NCI-H1417 treated with DMSO at 0.1 percent for 48 hours (cell line): ENCODE data around the gene CADM1.

Experiments
- DNase-seq: peaks from one replicate; lab custom pipeline; 2025; lab: John Stamatoyannopoulos, UW

CADM1 gene

DNA sequence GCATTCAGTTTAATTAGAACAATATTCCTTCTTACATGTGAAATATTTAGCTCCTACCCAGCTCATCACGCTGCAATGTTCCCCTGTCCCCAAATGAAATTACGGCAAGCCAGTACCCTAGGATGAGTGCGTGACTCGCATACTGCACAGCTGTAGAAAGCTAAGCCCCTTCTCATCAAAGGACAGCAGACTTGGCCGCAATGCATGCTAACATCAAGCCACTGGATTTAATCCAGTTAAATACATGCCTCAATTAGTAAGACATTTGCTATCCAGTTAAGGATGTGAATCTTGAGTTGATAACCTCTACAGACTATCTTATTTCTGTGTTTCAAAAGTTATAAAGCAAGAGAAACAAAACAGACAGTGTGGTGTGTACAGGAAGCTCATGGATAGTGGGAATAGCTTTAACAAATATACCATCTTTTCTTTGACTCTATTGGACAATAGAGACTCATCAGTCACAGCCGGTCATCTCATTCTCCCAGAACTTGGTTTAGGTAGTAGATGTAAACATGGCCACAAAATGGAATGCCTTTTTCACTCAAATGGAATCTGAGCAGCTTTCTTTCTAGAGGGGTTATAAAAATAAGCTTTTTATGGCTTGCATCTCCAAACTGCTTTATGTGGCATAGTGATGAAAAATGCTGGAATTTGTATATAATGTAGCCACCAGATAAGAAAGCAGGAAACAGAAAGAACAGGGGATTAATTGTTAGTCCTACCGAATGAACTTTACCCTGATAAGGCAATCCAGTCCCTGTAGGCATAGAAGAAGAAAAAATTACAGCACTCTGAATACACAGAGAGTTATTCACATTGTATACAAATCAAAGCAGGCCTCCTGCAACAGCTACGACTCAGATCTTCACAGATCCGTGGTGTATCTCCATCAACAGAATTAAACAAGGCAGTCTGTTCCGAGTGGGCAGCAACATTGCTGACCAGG is 224.1 kb downstream of the CADM1 start:
- DNase-seq: no peak

DNA sequence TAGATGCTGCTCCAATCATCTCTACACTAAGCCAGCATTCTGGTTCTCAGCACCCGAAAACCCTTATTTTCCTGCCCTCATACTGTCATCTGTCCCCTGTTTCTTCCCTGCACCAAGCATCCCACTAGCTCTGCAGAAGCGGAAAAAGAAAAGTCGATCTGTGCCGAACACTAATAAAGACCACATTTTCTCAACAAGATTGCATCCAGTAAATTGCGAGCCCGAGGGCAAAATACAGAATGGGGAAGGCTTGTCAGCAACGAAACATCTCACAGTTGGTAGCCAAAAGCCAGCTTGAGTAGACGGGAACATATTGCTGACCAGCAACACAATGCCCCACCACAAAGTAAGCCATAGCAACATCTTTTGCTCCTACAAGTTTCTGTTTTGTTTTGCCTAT is 227.4 kb downstream of the CADM1 start:
- DNase-seq: no peak

- no peak for DNase-seq
Measured at GRCh38 chr11:115276191-115276590, 228.0 kb downstream of the CADM1 start.

- no peak for DNase-seq
Measured at GRCh38 chr11:115275045-115275444, 229.2 kb downstream of the CADM1 start.

DNA sequence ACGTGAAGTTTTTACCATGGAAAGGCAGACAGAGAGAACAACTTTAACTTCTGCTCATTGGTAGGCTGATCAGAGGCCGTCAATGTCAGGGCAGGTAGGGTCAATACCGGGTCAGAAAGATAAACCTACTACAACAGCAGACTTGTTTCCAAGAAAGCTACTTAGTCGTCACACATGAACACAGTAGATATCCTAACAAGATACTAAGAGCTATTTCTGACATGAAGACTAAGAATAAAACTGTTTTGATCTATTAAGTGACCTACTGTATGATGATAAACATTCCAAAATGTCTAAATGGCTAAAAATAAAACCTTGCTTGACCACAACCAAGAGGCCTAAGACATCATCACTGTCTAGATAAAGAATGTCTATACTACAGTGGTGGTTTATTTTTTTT is 231.3 kb downstream of the CADM1 start:
- DNase-seq: no peak

DNA sequence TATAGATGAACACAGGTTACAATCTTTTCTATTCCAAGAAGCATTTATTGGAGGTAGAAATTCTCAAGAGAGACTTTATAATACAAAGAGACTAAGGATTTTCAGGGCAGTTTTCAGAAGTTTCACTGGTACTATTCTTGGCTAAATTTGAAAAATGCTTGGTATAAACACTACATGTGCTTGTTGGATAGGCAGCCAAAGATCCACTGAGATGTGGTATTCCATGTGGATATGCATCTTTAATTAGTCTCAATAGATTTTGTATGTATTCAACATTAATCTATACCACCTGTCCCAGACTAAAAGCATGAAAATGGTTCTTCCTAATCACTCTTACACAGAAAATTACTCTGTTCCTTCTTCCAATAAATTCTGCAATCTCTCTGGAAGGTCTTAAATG is 232.6 kb downstream of the CADM1 start:
- no peak for DNase-seq

DNA sequence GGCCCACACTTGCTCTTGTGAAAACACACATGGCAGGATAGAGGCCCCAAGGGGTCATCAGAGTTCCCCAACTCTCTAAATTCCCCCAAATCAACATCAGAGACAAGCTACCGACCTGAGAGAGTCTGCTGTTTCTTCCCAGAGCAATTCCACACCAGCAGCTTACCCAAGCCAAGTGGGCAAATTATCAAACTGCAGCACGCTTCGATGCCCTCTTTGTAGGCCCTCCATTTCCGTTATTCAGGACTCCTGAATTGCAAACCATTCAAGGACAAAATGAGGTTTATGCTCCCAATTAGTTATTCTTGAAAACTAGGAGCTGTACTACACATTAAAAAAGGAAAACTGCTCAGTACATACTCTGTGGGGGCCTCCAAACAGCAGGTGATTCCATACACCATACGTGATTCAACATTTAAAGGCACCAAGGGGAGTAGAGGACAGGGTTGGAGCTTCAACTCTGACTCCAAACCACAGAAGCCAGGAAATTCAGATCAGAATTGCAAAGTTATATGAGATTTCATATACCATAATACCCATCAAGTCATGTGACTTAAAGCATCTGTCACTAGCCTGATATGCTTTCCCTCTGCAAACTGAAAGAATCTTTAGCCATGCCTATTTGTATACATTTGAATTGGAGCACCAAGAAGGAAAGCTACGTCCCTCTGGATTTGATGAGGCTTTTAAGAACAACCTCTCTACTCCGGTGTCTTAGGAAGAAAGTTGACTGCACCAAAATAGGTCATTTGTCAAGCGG is 234.8 kb downstream of the CADM1 start:
- DNase-seq: no peak

- DNase-seq: no peak
Measured at GRCh38 chr11:115267871-115268270, 236.3 kb downstream of the CADM1 start.

- DNase-seq: no peak
Measured at GRCh38 chr11:115267238-115267781, 236.9 kb downstream of the CADM1 start.

DNA sequence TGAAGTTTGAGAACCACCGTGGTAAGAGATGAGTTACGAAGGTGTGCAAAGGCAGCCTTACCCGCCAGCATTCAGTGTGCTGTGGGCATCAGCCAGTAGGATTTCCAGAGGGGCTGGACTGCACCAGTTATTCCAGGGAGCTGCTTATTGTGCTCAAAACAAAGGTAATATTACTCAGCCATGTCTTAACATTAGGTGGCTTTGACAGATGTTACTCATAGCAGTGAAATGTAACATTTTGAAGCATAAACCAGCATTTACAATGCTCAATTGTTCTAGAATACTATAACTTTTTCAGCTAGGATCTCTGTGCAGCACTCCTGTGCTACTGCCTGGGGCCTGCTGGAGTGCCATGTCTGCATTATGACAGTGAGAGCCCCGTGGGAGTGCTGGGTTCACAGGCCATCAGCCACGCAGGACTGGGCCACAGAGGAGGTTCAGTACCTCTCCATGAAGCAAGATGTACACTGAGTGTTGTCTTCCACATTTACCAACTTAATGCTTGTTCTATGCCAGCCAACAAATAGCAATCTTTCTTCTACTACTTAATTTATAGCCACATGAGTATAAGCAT is 238.1 kb downstream of the CADM1 start:
- DNase-seq: no peak

DNA sequence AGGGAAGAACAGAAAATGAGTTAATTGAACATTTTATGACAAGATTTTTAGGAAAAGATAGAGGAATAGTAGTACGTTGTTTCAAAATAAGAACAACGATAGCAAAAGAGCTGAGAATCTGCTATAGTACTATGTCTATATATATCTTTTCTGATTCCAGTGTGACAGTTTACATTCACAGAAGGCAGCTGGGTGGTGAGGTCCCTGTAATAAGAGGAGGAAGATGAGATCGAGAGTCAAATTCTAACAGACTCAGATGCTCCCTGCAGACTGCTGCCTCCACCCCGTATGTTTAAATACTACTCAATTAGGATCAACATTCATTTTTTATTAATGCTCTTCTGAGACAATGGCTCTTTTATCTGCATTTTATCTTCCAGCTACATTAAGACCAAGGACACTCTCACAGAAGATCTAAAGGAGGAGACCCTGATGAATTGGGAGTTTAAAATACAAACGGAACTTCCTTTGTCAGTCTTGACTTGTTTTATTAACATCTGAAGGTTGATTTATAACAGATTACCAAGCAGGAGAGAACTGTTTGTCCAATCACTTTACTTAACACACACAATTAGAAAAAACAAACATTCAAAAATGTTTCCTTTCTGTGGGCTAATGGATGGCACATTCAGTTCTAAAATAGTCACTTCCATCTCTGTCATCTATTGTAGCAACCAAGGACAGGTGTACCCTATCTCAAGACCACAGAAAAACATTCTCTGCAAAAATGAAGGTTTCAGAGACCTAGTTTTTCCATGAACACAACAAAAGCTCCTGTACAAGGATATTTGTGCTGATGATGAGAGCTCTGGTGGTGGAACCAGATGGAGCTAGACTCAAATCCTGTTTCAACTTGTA is 240.2 kb downstream of the CADM1 start:
- peak; percentile 85 for DNase-seq

DNA sequence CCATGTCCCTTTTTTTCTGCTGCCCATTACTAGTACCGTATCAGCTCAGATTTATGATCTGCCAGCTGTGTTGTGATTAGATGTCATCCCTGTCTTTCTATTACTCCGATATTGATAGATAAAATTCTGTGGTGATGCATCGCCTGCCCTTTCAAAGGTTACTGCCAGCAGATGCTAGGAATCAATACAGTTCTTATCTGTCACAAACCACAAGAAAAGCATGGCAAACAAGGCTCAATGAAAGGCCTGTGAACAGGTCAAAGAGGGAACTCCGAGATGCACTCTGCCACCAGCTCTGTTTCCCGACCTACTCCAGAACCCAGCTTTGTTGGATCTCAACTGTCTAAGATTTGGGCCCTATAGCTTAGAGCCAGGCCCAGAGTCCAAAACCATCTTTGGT is 246.0 kb downstream of the CADM1 start:
- no peak for DNase-seq

- no peak for DNase-seq
Measured at GRCh38 chr11:115257678-115258077, 246.5 kb downstream of the CADM1 start.

DNA sequence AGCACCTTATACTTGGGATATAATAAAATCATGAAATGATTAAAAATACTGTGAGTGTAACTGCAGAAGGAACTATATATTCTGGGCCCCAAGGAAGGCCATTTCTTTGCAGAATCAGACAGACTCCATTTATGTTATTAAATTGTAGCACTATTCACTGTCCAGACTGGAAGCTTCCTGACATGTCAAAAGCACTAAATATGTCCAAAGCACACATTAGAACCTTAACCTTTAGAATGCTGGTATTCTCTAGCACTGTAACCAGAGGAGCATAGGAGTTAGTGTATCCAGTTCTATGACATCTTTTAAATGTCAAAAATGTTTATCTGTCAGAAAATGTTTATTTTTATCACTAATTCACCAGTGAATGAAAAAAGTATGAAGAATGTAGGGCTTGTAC is 246.9 kb downstream of the CADM1 start:
- DNase-seq: no peak

DNA sequence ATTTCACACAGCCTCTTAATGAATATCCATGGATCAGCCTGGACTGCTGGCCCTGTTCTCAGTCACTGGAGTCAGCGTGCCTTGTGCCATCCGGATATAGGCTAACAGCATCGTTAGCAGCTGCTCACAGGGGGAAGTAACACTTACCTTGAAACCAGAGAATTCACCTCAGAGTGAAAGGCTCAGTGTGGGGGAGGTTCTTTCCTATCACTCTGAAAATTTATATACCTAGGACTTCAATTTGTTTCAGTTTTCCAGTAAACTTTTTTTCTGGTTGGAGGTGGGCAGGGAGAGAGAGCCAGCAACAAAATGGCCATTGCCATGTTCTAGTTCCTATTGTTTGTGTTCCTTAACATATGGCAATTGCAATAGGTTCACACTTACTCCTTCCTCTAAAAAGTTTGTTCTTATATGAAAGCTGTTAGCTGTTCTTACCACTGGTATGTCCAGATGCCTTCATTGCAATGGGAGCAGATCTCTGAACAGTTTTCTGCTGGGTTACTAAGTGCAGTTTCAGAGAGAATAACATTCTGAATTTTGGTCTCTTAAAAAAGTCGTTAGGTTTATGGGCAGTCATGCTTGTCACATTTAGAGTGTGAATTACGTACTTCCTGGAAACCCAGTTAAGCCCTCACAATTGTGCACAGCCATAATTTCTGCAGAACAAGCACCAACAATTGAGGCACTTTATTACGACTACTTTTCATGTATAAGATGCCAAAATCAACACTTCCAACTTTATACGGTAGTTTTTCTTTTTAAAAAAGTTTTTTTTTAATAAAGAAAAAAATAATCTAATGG is 247.6 kb downstream of the CADM1 start:
- DNase-seq: no peak

DNA sequence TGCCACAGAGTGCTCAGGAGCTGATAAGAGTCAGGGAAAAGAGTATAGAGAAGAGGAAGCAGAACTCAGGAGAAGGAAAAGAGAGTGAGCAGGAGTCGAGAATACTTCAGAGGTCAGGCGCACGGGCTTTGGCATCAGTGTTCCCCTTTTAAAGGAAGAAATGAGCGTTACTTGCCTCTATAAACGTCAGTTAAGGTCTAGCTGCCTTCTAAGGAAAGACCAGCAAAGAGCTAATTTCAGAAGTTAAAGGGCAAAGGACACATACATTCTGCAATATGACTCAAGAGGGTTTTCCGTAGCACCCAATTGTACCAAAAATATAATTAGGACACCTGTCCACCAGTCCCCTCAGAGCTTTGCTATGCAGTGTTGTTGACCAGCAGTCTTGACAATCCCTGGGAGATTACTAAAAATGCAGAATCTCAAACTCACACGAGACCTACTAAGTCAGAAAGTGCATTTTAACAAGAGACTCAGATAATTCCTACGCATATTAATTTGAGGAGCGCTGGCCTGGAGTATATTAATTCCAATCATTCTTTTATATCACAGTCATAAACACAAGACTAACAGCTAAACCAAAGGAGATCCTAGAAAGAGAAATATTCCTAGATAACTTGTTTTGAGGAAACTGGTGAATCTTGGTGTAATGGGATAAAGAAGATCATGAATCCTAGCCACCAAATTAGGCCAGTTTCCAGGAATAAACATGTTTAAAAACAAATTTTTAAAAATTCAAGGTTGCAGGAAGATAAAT is 249.0 kb downstream of the CADM1 start:
- DNase-seq: no peak

- DNase-seq: no peak
Measured at GRCh38 chr11:115251126-115251525, 253.1 kb downstream of the CADM1 start.

DNA sequence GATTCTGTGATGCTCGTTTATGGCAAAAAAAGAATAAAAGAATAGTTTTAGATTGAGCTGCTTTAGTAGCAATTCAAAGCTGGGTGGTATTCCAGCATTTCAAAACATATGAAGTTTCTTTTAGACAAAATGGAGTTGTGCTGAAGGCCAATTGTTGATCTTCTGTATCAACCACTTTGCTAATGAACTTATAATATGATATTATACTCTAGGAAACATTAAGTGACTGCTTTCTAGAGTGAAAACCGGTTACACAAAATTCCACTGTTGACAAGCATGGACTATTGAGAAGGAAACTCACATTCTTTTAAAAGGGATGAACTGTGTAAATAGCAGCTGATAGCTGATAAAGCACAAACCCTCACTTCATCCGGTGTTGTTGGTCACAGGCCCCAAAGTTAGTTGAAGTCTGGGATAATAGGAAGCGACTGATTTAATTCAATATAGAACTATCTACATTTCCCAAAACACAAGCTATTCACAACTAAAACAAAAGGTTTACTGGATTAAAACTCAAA is 255.1 kb downstream of the CADM1 start:
- DNase-seq: no peak

DNA sequence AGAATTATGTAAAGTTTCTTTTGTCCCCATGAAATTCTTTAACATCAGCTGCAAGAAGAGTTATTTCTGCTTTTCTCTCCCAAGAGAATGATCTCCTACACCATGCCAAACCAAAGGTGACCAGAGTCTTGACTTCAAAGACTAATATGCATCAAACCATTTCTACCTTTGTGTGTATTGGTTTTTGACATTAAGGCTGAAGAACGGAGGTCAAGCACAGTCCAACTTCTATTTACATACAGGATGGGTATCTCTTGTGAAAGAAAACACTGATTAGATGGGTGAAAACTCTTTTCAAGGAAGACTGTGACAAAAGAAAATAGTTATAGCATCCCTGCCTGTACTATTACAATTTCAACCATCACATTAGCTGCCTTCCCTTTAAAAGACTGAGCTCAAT is 256.3 kb downstream of the CADM1 start:
- DNase-seq: no peak

DNA sequence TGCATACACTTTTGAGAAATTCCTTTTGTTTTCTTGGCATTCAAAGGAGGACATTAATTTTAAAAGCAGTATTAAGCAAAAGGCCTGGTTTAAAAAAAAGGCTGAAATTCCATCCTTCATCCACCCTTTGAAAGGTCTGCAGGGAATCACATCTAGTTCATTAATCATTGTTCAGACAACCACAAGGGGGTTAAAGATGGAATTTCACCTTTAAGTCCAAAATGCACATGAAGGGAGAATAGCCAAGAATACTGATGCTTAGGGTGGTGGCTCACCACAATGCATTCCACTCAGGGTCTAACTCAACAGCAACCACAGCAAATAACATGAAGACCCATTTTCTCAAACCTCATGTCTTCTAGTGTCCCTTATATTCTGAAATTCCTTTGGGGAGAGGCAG is 256.9 kb downstream of the CADM1 start:
- DNase-seq: no peak
